ENCODE measurements around the gene GTF2A1L.
"Not testable (repeated sequence)": the region's sequence is repeated elsewhere in the genome, so short reads cannot be mapped to it uniquely, and the experiment has no call there.

The GTF2A1L gene, protein sequence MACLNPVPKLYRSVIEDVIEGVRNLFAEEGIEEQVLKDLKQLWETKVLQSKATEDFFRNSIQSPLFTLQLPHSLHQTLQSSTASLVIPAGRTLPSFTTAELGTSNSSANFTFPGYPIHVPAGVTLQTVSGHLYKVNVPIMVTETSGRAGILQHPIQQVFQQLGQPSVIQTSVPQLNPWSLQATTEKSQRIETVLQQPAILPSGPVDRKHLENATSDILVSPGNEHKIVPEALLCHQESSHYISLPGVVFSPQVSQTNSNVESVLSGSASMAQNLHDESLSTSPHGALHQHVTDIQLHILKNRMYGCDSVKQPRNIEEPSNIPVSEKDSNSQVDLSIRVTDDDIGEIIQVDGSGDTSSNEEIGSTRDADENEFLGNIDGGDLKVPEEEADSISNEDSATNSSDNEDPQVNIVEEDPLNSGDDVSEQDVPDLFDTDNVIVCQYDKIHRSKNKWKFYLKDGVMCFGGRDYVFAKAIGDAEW

DNA sequence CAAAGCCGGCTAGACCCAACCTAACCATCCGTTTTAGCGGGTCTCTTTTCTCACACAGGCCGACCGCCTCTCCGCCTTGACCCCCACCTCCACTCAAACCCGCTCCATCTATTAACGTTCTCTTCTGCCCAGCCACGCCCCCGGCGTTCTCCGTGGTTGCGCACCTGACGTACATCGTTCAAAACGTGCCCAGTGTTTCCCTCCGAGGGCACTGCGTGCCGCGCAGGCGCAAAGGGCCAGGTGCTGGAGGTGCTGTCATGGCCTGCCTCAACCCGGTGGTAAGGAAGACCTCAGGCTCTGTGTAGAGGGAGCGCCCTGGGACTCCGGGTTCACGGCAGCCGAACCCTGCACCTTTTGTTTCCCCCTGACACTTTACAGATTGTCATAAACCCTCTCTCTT is at the start of gene GTF2A1L:
Gene GTF2A1L (plus strand): TSS at position 239 of the 400 bp plus-strand sequence. CDS start 19 bp downstream, at position 258.
- no peak for DNase-seq (ENCODE audit: low spot score)

DNA sequence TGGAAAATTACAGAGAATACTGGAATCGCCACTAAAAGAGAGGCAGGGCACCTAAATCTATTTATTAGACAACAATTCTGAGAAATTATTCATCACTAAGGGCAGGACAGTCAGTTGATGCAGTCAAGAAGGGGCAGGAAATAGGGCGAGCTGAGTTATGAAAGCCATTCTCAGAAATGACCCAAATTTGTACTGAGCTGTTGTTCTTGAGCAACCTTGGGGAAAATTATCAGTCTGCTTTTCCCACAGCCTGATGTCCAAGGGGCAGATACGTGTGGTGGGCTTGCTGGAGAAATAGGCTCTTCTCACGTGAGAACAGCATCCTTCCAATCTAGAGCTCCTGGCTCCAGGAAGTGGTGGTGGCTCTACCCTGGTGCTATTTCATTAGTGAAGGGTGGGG is 49.1 kb upstream of the GTF2A1L start:
- DNase-seq (ENCODE audit: low spot score): no peak

DNA sequence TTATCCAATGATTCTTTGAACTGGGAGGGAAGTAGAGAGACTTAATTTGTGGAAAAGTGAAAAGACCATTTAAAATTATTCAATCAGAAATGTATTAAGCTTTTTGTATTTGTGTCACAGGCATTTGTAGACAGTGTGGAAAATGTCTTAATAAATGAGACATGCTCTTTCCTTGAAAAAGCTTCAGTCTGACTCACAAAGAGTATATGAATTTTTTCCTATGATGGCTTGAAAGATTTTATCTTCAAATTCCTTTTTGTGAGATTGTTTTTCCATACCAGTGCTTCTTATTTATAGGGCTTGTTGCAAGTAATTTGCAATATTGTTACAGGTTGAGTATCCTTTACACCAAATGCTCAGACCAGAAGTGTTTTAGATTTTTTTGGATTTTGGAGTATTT is 48.2 kb upstream of the GTF2A1L start:
- DNase-seq (ENCODE audit: low spot score): no peak

DNA sequence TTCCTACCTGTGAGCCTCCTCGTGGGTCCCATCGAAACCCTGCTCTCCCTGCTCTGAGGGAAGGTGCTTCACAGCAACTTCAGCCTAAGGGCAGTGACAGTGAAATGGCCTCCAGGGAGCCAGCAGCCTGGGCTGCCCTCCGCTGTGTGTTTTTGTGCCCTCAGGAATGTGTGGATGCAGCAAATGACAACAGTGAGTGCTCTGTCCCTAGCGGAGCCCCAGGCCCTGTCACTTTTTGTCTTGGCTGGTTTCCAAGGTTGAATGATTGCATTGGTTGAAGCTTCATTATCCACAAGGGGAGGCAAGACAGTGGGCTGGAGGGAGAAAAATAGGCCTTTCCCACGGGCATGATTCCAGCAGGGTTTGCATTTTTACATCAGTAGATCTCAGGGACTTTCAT is 44.8 kb upstream of the GTF2A1L start:
- DNase-seq (ENCODE audit: low spot score): peak; percentile 19

DNA sequence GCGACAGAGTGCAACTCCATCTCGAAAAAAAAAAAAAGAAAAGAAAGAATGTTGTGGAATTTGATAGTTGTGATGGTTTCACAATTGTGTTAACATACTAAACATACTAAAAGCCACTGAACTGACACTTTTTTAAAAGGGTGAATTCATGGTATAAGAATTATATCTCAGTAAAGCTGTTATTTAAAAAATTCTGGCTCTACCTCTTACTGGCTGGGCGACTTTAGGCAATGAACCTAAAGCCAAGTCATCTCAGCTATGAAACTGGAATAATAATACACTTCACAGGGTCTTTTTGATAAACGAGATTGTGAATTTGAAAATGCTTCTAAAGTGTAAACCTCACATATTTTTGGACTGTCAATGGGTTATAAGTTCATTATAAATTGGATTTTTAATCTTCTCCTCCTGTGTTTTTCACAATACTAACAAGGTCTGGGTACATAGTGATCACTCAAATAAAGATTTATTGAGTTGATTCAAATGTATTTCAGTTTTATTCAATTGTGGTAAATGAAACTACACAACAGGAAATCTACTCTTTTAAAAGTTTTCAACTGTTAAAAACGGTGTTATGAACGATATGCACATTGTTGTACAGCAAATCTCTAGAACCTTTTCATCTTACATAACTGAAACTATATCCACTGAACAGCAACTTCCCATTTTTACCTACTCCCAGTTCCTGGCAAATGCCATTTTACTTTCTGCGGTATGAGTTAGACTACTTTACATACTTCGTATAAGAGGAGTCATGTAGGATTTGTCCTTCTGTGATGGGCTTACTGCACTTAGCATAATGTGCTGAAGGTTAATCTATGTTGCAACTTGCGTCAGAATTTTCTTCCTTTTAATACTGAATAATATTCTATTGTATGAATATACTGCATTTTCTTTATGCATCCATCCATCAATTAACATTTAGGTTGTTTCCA is 43.0 kb upstream of the GTF2A1L start:
- DNase-seq (ENCODE audit: low spot score): no peak

DNA sequence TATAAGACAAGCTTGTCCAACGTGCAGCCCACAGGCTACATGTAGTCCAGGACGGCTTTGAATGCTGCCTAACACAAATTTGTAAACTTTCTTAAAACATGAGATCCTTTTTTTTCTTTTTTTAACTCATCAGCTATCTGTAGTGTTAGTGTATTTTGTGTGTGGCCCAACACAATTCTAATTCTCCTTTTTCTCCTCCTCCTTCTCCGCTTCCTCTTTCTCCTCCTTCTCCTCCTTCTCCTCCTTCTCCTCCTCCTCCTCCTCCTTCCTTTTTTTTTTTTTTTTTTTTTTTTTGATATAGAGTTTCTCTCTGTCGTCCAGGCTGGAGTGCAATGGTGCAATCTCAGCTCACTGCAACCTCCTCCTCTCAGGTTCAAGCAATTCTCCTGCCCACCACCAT is 39.3 kb upstream of the GTF2A1L start:
- no peak for DNase-seq (ENCODE audit: low spot score)

DNA sequence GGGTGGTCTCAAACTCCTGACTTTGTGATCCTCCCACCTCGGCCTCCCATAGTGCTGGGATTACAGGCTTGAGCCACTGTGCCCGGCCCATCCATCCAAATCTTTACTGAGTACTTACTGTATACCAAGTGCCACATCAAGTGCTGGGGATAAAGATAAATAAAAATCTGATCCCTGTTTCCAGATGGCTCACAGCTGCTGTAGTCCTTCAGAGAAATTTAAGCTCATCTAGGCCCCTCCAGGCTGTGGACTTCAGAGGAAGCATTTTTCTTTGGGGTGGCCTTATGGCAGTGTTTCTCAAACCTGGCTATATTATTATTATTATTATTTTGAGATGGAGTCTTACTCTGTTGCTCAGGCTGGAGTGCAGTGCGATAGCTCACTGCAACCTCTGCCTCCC is 33.7 kb upstream of the GTF2A1L start:
- no peak for DNase-seq (ENCODE audit: low spot score)

DNA sequence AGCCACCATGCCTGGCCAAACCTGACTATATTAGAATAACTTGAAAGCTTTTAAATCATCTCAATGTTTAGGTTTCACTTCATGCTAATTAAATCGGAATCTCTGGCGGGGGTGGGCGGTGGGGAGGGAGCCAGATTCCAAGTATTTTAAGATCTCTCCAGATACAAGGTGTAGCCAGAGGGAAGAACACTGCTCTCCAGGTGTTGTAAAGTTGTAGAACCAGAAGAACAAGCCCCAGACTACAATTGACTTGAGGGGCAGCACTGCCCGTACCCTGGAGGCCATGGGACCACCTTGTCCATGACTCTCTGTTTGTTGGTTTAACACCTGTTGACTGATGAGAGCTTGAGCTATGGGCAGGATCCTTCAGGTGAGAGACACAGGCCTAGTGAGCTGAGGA is 33.1 kb upstream of the GTF2A1L start:
- no peak for DNase-seq (ENCODE audit: low spot score)

DNA sequence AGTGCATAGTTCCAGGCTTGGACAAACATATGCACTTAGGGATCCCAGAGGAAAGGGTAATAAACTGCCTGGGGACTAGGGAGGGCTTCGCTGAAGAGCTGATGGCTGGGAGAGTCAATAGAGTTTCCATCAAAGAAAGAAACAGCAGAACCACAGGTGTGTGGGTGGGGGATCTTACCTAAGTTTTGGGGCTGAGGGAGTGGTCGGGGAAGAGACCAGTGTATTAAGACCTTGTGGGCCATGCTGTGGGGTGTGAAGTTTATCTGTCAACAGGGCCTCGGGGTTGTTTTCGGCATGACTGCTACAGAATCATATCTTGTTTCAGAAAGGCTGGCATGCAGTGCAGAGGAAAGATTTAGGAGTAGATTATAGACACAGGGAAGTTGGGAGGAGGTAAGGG is 31.2 kb upstream of the GTF2A1L start:
- no peak for DNase-seq (ENCODE audit: low spot score)

DNA sequence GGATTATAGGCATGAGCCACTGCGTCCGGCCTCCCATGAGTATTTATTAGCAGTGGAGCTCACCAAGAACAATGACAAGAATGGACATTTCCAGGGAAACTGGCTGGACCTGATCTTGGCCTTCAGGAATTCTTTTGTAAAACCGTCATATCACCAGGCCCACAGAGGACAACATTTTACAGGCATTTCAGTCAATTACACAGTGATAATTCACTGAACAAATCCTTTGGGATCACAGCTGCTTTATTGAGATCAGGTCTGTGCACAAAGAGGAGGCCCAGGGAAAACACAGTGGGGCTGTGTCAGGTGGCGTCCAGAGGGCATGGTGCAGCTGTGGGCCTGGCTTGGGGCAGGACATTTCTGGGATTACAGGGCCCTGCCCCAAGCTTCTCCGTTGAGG is 30.1 kb upstream of the GTF2A1L start:
- no peak for DNase-seq (ENCODE audit: low spot score)

DNA sequence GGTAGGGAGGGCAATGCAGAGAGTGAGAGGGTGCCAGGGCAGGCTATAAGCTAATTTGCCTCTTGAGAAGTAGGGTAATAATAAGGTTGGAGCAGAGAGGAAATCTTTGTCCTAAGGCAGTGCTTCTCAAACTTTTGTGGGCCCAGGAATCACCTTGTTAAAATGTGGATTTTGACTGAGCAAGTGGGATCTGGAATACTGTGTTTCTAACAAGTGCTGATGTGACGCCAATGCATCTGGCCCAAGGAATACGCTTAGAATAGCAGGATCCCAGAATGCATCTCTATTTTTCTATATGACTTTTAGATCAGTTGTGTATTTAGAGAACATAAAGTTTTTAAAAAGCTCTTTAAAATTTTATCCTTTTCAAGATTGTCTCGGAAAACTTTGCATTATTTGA is 29.7 kb upstream of the GTF2A1L start:
- no peak for DNase-seq (ENCODE audit: low spot score)

DNA sequence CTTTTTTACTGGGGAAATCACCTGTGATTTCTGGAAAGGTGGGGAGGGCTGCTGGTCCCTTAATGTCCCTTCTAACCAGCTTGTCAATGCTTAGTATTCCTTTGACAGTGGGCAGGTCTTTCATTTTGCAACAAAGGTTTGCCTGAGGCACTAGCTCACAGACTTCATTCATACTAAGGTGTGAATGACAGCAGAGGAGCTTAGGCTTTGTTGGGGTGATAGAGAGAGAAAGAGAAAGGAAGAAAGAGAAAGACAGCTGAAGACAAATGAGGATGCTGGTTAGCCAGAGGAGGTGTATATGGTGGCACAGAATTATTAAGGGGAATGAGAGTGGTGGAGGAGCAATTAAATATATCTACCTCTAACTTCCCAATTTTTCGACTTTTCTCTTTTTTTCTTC is 28.9 kb upstream of the GTF2A1L start:
- DNase-seq (ENCODE audit: low spot score): no peak

DNA sequence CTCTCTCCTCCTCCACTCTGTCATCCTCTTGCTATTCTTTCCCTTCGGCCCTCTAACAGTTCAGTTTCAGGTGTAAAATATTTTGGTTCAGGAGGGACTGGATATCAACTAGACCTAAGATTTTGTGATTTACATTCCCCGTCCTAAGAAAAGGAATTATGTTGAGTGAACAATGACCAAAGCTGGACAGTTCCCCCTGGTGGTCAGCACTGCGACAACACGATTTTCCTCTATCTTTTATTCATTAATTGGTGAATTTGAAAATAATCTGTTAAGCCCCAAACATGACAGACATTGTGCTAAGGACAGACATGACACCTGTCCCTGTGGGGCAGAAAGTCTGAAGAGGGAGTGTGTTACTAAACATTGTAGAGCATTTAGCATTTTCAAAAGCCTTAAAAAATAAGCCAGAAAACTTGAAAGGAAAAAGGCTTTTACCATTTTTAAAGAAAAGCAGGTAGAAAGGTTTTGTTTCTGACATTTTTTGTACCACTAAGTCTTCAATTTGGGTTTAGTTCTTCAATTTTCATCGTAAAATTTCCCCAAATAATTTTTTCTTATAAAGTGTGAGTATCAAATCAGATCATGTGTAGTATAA is 28.4 kb upstream of the GTF2A1L start:
- DNase-seq (ENCODE audit: low spot score): peak; percentile 40

DNA sequence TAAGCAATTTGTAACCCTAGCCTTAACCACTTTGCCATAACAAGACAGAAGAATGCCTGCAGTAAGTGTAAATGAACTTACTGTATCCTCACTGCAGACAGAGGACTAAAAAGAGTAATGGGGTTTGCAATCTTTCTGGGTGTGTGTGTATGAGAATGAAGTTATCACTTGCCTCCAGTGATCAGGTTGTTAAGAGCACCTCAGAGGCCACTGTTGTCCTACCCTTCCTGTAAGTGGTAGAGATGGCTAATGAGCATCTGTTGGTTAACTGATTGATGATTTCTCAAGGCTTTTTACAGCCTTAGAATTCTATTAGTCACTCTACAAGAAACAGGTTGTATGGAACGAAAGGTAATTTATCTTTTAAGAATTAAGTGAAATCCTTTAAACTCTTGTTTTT is 27.6 kb upstream of the GTF2A1L start:
- no peak for DNase-seq (ENCODE audit: low spot score)

DNA sequence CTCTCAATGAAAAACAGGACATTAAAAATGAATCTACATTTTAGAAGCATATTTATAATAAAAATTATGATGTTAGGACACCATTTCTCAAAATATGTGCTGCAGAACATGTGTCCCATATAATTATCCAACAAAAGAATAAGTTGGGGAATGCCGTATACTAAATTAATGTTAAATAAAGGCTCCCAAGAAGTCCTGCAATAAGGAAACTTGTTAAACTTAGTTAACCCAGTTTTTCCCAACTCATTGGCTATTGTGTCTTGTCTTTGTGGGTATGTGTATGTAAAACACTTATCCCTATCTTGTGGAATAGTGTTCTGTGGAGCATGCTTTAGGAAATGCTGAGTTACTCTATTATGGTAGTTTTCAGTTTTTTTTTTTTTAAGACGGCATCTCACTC is 25.6 kb upstream of the GTF2A1L start:
- DNase-seq (ENCODE audit: low spot score): no peak

DNA sequence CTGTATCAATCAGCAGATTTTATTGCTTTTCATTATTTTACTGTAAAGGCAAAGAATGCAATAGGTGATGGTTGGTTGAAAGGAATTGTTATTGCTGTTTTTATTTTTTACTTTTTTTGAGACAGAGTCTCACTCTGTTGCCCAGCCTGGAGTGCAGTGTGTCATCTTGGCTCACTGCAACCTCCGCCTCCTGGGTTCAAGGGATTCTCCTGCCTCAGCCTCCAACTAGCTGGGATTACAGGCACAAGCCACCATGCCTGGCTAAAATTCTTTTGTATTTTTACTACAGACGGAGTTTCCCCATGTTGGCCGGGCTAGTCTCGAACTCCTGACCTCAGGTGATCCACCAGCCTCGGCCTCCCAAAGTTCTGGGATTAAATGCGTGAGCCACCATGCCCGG is 20.9 kb upstream of the GTF2A1L start:
- DNase-seq (ENCODE audit: low spot score): not testable (repeated sequence)

DNA sequence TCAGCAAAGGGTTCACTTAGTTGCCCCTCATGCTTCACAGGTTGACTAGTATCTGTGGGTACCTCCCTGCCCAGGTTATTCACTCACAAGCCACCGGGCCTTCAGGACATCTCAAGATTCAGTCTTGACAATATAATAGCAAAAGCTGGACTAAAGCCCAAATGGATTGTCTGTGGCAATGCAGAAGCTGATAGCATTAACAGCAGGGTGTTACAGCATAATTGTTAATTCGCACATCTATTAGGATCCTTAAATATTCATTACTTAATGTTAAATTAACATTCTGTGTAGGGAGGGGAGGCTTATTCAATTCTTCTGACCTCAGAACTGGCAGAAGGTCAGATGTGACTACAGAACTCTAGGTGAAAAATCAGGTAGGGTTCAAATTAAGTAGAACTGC is 20.2 kb upstream of the GTF2A1L start:
- DNase-seq (ENCODE audit: low spot score): no peak

DNA sequence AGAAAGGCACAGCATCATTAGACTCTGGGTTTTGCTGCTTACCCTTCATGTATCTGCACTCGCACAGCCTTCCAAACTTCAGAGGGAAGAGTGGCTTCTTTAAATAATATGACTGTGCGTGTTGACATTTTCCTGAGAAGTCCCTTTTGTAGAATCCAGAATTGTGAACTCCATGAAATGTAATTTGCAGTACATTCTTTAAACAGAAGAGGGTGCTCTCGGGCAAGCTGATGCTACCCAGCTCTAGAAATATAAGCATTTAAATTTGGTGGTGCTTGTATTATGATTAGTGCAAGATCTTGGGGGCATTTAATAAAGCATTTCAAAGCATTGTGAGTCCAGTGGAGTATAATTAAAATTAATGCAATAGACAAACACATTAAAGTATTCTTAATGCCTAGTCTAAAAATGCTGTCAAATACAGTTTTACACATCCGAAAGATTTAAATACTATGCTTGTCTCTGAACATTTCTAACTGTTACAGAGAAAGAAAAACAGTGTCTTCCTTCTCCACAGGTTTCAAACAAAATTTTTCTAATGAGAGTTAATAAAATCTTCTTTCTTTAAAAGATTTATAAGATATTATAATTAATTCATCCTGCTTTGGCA is 17.3 kb upstream of the GTF2A1L start:
- peak; percentile 23 for DNase-seq (ENCODE audit: low spot score)

DNA sequence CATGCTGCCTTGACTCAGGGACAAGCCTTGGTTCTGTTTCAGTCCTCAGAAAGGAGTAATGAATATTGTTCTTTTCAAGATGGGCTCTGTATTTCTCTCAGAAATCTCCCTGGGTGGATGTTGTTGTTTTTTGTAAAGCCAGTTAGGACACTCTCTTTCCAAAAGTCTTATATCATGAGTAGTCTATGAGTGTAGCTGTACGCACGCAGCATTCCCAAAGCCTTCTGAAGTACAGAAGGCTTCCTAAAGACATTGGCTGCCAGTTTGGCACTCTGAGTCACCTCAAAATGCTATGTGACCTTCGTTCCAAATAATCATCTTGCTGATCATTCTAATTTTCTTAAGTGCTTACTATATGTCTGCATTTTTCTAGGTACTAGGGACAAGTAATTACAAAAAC is 16.7 kb upstream of the GTF2A1L start:
- DNase-seq (ENCODE audit: low spot score): no peak

DNA sequence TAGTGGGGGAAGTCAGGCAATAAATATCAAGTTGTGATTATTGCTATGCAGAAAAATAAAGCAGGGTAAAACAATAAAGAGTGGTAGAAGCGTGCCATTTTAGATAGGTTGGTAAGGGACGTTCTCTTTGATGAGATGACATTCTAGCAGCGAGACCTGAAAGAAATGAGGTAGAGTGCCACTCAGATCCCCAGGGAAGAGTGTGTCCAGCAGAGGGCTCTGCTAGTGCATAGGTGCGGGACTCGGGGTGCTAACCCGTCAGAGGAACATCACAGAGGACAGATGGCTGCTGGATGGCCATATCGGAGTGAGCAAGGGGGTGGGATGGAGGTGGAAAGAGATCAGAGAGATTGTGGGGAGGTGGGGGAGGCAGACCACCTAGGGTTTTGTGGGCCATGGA is 16.3 kb upstream of the GTF2A1L start:
- DNase-seq (ENCODE audit: low spot score): peak; percentile 35

DNA sequence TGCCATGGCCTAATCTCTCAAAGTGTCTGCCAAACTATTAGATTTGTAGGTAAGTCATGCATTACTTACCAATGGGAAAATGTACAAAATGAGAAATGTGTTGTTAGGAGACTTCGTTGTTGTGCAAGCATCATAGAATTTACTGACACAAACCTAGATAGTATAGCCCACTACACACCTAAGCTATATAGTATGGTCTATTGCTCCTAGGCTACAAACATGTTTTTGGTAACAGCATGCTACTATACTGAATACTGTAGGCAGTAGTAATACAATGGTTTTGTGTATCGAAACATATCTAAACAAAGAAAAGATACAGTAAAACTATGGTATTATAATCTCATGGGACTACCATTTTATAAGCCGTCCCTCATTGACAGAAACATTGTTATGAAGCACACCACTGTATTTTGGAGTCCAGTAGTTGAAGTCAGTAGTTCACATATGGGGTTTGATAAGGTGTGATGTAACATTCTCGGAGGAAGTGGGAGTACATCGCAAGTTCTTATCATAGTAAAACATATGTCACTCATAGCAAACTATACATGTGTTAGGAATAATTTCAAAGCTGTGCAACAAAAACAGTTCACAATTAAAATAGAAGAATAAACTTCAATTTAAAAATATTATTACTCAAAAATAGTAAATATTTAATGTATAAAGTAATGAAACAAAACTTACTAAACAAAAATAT is 12.0 kb upstream of the GTF2A1L start:
- no peak for DNase-seq (ENCODE audit: low spot score)

Measured in iPS-NIHi11 (cell line).